ENCODE results near the gene MROH8. TPM values are rescaled to one million over a fixed set of nuclear protein-coding genes. Genes with fewer than 3 reads are reported as not detected.
A peak's percentile ranks its signal among the peaks of the same experiment; 100 is the strongest.

The MROH8 gene
- 0.59 TPM for polyA plus RNA-seq (2012; ENCODE audit: insufficient read length, low read depth)

GRCh38 chr20:37178839-37179682, at the start of gene MROH8, which contains the start of gene RPN2:
MROH8 (minus strand) TSS chr20:37179548.
RPN2 (plus strand) TSS chr20:37179330; CDS start chr20:37179357, 27 bp downstream.
- TF ChIP-seq POLR2AphosphoS5 (IDR thresholded peaks at IDR 0.05; ENCODE audit: low read depth, low read length) (no peak; the same call in 1 of the 2 replicates), FOXP2 (optimal IDR thresholded peaks at IDR 0.05; ENCODE audit: borderline replicate concordance, extremely low read depth, extremely low read length, insufficient read depth) (peak; percentile 26)

- TF ChIP-seq FOXP2 (optimal IDR thresholded peaks at IDR 0.05; ENCODE audit: borderline replicate concordance, extremely low read depth, extremely low read length, insufficient read depth) (no peak), TAF1 (IDR thresholded peaks at IDR 0.05; ENCODE audit: borderline replicate concordance, insufficient read depth, low read length) (no peak), POLR2AphosphoS5 (IDR thresholded peaks at IDR 0.05; ENCODE audit: low read depth, low read length) (no peak), SIN3A (IDR thresholded peaks at IDR 0.05; ENCODE audit: borderline replicate concordance, insufficient read depth, low read length) (no peak)
- TF ChIP-seq, protein P1, sequence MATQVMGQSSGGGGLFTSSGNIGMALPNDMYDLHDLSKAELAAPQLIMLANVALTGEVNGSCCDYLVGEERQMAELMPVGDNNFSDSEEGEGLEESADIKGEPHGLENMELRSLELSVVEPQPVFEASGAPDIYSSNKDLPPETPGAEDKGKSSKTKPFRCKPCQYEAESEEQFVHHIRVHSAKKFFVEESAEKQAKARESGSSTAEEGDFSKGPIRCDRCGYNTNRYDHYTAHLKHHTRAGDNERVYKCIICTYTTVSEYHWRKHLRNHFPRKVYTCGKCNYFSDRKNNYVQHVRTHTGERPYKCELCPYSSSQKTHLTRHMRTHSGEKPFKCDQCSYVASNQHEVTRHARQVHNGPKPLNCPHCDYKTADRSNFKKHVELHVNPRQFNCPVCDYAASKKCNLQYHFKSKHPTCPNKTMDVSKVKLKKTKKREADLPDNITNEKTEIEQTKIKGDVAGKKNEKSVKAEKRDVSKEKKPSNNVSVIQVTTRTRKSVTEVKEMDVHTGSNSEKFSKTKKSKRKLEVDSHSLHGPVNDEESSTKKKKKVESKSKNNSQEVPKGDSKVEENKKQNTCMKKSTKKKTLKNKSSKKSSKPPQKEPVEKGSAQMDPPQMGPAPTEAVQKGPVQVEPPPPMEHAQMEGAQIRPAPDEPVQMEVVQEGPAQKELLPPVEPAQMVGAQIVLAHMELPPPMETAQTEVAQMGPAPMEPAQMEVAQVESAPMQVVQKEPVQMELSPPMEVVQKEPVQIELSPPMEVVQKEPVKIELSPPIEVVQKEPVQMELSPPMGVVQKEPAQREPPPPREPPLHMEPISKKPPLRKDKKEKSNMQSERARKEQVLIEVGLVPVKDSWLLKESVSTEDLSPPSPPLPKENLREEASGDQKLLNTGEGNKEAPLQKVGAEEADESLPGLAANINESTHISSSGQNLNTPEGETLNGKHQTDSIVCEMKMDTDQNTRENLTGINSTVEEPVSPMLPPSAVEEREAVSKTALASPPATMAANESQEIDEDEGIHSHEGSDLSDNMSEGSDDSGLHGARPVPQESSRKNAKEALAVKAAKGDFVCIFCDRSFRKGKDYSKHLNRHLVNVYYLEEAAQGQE (IDR thresholded peaks at IDR 0.05; ENCODE audit: insufficient read depth in 1 of 2, low read depth in 2 of 2, low read length in 2 of 2): no peak
Measured at GRCh38 chr20:37228656-37229055, 49.3 kb upstream of the MROH8 start.

DNA sequence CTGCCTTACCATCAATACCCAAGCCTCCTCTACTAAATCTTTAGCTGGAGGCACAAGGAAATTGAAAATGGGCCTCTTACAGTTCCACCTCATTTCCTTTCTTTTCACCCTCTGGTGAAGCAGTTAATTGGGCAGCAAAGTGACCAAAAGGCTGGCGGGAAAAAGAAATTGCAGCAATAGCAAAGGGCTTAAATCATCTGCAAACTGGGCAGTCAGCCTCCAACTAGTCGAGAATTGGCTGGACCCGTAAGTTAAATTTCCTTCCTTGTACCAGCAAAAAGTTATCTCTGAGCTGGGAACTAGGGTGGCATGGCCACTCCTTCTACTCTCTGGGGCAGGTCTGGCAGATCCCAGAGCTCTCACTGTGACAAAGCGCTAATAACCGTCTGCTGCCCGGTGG, 48.7 kb upstream of the MROH8 start:
- no peak for TF ChIP-seq SIN3A (IDR thresholded peaks at IDR 0.05; ENCODE audit: borderline replicate concordance, insufficient read depth, low read length)
- no peak for TF ChIP-seq POLR2AphosphoS5 (IDR thresholded peaks at IDR 0.05; ENCODE audit: low read depth, low read length)
- TF ChIP-seq FOXP2 (optimal IDR thresholded peaks at IDR 0.05; ENCODE audit: borderline replicate concordance, extremely low read depth, extremely low read length, insufficient read depth): no peak
- TF ChIP-seq, protein P1 (IDR thresholded peaks at IDR 0.05; ENCODE audit: insufficient read depth in 1 of 2, low read depth in 2 of 2, low read length in 2 of 2): no peak
- no peak for TF ChIP-seq TAF1 (IDR thresholded peaks at IDR 0.05; ENCODE audit: borderline replicate concordance, insufficient read depth, low read length)

GRCh38 chr20:37226889-37227288, 47.5 kb upstream of the MROH8 start:
- TF ChIP-seq POLR2AphosphoS5 (IDR thresholded peaks at IDR 0.05; ENCODE audit: low read depth, low read length) (no peak), FOXP2 (optimal IDR thresholded peaks at IDR 0.05; ENCODE audit: borderline replicate concordance, extremely low read depth, extremely low read length, insufficient read depth) (no peak), TAF1 (IDR thresholded peaks at IDR 0.05; ENCODE audit: borderline replicate concordance, insufficient read depth, low read length) (no peak), SIN3A (IDR thresholded peaks at IDR 0.05; ENCODE audit: borderline replicate concordance, insufficient read depth, low read length) (no peak)
- TF ChIP-seq, protein P1 (IDR thresholded peaks at IDR 0.05; ENCODE audit: insufficient read depth in 1 of 2, low read depth in 2 of 2, low read length in 2 of 2): no peak

DNA sequence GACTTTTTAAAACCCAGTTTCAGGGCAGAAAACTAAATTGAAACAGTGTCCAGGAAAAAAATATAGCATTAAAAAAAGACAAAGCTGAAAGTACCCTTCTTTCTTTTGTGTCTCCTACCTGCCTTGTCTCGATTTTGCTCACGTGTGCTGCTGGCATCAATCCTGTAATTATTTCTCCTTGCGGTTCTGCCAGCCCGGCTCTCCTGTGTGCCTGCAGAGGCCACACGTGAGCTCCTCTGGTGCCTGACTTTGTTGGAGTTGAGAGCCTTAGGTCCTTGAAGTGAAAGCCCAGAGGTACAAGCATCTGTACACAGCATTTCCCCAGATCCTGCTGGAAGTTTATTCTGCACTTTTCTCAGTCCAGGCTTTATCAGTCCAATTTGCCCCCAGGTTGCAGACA, 45.8 kb upstream of the MROH8 start:
- TF ChIP-seq TAF1 (IDR thresholded peaks at IDR 0.05; ENCODE audit: borderline replicate concordance, insufficient read depth, low read length) (no peak), FOXP2 (optimal IDR thresholded peaks at IDR 0.05; ENCODE audit: borderline replicate concordance, extremely low read depth, extremely low read length, insufficient read depth) (no peak), POLR2AphosphoS5 (IDR thresholded peaks at IDR 0.05; ENCODE audit: low read depth, low read length) (no peak), SIN3A (IDR thresholded peaks at IDR 0.05; ENCODE audit: borderline replicate concordance, insufficient read depth, low read length) (no peak)
- TF ChIP-seq, protein P1 (IDR thresholded peaks at IDR 0.05; ENCODE audit: insufficient read depth in 1 of 2, low read depth in 2 of 2, low read length in 2 of 2): no peak
